HFFc6 (cell line): ENCODE data around the gene ARHGAP1. TPM values are rescaled to one million over a fixed set of nuclear protein-coding genes. Genes with fewer than 3 reads are reported as not detected.

Experiments
- DNase-seq: peaks from one replicate; pipeline ENCODE4 v3.0.0-alpha.2; 2018
- H3K27ac Mint-ChIP-seq: 2 replicates; pipeline ENCODE4 v1.8.0; 2020; ENCODE audit warnings: mild to moderate bottlenecking, mixed read lengths
- H3K27me3 Mint-ChIP-seq: 2 replicates; pipeline ENCODE4 v1.8.0; 2021; ENCODE audit warnings: mild to moderate bottlenecking, moderate library complexity, mixed read lengths; ENCODE audit not compliant: insufficient read depth
- H3K36me3 Mint-ChIP-seq: 2 replicates; pipeline ENCODE4 v1.8.0; 2021; ENCODE audit warnings: low read depth, mixed read lengths
- H3K4me1 Mint-ChIP-seq: 2 replicates; pipeline ENCODE4 v1.8.0; 2020; ENCODE audit warnings: low read depth, mixed read lengths
- H3K4me3 Mint-ChIP-seq: 2 replicates; pipeline ENCODE4 v1.8.0; 2020; ENCODE audit warnings: mild to moderate bottlenecking, moderate library complexity, mixed read lengths
- H3K9me3 Mint-ChIP-seq: 2 replicates; pipeline ENCODE4 v1.8.0; 2020; ENCODE audit warnings: mild to moderate bottlenecking, mixed read lengths
- CTCF ChIP-seq: fragments of 200-600 bp; sonication (generic); IDR thresholded peaks from 2 replicates; pipeline ENCODE4 v1.5.0; 2021; ENCODE audit warnings: antibody characterized with exemption, mild to moderate bottlenecking
- total RNA-seq, 6 experiments: library from RNA; stranded (reverse); fragmentation: NEBNext Ultra II Directional; extraction: Animal tissue kit (Norgen Biotek cat#: 25700); gene quantifications; 2 replicates in 1 of 6; 3 replicates in 5 of 6; pipeline ENCODE4 v1.2.3, GENCODE V29; 2021

ARHGAP1 gene
- total RNA-seq, 6 experiments from 2014 or later: 107 to 134 (median 110) TPM

- Mint-ChIP-seq H3K27ac (no peak overlapping the region), H3K4me1 (peaks cover 17% of the 10 kb centered on the region), H3K4me3 (no peak overlapping the region), H3K36me3 (peaks cover 19% of the 10 kb centered on the region), H3K27me3 (no peaks in the 10 kb centered on the region), H3K9me3 (no peaks in the 10 kb centered on the region)
- DNase-seq: no peak
- TF ChIP-seq CTCF: no peak
These were observed 4.8 kb downstream of the ARHGAP1 start for GRCh38 chr11:46695345-46696211.

DNA sequence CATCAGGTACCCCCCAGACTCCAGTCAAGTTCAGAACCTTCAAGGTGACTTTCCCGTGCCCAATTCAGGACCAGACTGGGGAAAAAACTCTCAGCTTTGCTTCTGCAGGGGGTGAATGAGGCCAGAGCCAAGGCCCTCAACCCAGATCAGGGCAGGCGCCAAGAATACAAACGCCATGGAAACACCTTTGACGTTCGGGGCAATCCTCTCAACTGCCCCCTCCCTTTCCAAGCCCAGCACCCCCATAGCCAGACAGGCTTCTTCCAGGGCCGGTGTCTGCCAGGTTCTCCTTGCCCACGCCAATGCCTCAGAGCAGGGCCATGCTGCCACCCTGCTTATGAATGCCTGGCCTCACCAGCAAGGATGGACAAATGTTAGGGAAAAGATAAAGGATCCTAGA is 5.8 kb downstream of the ARHGAP1 start:
- H3K27ac Mint-ChIP-seq: no peak overlapping the region
- H3K9me3 Mint-ChIP-seq: no peaks in the 10 kb centered on the region
- no peak overlapping the region for H3K4me3 Mint-ChIP-seq
- no peak for DNase-seq
- peaks cover 17% of the 10 kb centered on the region for H3K4me1 Mint-ChIP-seq
- no peak for TF ChIP-seq CTCF
- no peaks in the 10 kb centered on the region; the same call in 1 of the 2 replicates for H3K27me3 Mint-ChIP-seq
- peaks cover 21% of the 10 kb centered on the region for H3K36me3 Mint-ChIP-seq

DNA sequence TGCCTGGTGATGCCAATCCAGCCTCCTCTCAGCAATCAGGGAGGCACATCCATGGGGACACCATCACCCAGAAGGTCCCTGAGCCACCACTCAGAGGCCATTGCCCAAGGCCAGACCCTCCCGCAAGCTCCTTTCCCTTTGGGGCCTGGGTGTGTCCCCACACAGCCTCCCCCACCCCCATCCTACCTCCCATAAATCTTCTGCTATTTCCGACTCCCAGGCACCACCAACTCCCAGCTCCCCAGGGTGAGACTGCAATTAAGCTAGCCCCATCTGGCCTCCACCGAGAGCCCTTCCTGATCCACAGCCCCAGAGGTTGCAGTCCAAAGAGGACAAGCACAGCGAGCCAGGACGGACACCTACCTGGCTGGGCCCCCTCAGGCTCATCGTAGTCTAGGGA is 6.3 kb downstream of the ARHGAP1 start:
- no peak for DNase-seq
- Mint-ChIP-seq H3K4me3 (no peak overlapping the region), H3K4me1 (peaks cover 15% of the 10 kb centered on the region), H3K9me3 (no peaks in the 10 kb centered on the region), H3K36me3 (peaks cover 18% of the 10 kb centered on the region), H3K27ac (peak overlapping the region; percentile 48; the same call in 1 of the 2 replicates), H3K27me3 (no peaks in the 10 kb centered on the region; the same call in 1 of the 2 replicates)
- TF ChIP-seq CTCF: no peak

DNA sequence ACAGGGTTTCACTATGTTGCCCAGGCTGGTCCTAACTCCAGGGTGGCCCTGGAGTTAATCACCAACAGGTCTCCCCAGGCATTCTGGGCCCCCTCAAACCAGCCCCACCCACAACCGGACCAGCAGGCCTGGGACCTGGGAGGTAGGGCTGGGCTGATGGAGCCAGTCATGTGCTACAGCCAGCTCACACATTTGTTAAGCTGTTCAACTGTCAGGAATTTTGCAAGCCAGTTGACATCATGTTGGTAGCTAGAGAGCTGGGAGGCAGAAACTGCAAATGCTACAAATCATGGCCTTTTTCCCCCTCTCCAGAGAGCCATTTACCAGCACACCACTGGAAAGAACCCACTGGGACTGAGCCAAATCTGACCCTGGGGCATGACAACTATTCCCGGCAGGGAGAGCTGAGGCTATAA is 6.8 kb downstream of the ARHGAP1 start:
- no peak for TF ChIP-seq CTCF
- peak overlapping the region; percentile 48; the same call in 1 of the 2 replicates for H3K27ac Mint-ChIP-seq
- no peaks in the 10 kb centered on the region; the same call in 1 of the 2 replicates for H3K27me3 Mint-ChIP-seq
- peaks cover 13% of the 10 kb centered on the region for H3K36me3 Mint-ChIP-seq
- H3K9me3 Mint-ChIP-seq: no peaks in the 10 kb centered on the region
- peaks cover 10% of the 10 kb centered on the region for H3K4me1 Mint-ChIP-seq
- peak; percentile 8 for DNase-seq
- H3K4me3 Mint-ChIP-seq: no peak overlapping the region

DNA sequence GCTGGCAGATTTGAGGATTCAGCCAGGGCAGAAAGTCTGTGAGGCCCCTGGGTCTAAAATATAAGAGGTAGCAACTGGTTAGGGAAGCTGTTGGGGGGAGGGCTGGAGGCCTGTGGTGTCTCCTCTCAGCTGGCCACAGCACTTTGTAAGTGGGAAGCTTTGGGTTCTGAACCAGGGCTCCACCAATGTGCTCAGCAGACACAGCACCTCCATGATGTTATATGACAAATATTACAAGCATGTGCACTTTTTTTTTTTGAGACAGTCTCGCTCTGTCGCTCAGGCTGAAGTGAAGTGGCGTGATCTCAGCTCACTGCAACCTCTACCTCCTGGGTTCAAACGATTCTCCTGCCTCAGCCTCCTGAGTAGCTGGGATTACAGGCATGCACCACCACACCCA is 8.0 kb downstream of the ARHGAP1 start:
- Mint-ChIP-seq H3K27me3 (peaks cover 3% of the 10 kb centered on the region), H3K27ac (no peak overlapping the region), H3K4me1 (peaks cover 12% of the 10 kb centered on the region), H3K36me3 (peaks cover 21% of the 10 kb centered on the region; the same call in 1 of the 2 replicates), H3K4me3 (no peak overlapping the region), H3K9me3 (no peaks in the 10 kb centered on the region)
- no peak for TF ChIP-seq CTCF
- DNase-seq: no peak
